ENCODE data around the gene TMEM243.

The TMEM243 gene

GRCh38 chr7:87152112-87152896 is 67.2 kb downstream of the TMEM243 start, which contains the start of gene DMTF1:
TSS of gene DMTF1 (plus strand) at chr7:87152453. CDS start at chr7:87164942, 12,489 bp downstream.
- H3K4me1 ChIP-seq (ENCODE audit: control insufficient read depth, insufficient read depth, low read length), result peaks cover 19% of the 10 kb centered on the region

GRCh38 chr7:87151729-87152111 is 67.8 kb downstream of the TMEM243 start:
- H3K4me3 ChIP-seq (ENCODE audit: low read length), result peak overlapping the region; percentile 76
- no peaks in the 10 kb centered on the region for H3K27me3 ChIP-seq (ENCODE audit: control insufficient read depth, insufficient read depth, low read length)
- H3K27ac ChIP-seq (ENCODE audit: low read depth, low read length), result peak overlapping the region; percentile 99
- H3K9ac ChIP-seq (ENCODE audit: low read length), result peak overlapping the region; percentile 72
- H3K4me1 ChIP-seq (ENCODE audit: control insufficient read depth, insufficient read depth, low read length), result peaks cover 19% of the 10 kb centered on the region
- H3K36me3 ChIP-seq (ENCODE audit: control insufficient read depth, insufficient read depth, low read length), result no peaks in the 10 kb centered on the region

More at GRCh38 chr7:87152112-87152896, 67.2 kb downstream of the TMEM243 start, which contains the start of gene DMTF1:
- peak within 1 kb of the TSS; percentile 75 for H3K9ac ChIP-seq (ENCODE audit: low read length)
- peak within 1 kb of the TSS; percentile 99 for H3K27ac ChIP-seq (ENCODE audit: low read depth, low read length)
- H3K36me3 ChIP-seq (ENCODE audit: control insufficient read depth, insufficient read depth, low read length), result no peaks in the 10 kb centered on the region
- H3K27me3 ChIP-seq (ENCODE audit: control insufficient read depth, insufficient read depth, low read length), result no peaks in the 10 kb centered on the region
- H3K4me3 ChIP-seq (ENCODE audit: low read length), result peak within 1 kb of the TSS; percentile 85

- Histone ChIP-seq H3K36me3 (ENCODE audit: control insufficient read depth, insufficient read depth, low read length) (no peaks in the 10 kb centered on the region), H3K4me1 (ENCODE audit: control insufficient read depth, insufficient read depth, low read length) (peaks cover 17% of the 10 kb centered on the region), H3K27me3 (ENCODE audit: control insufficient read depth, insufficient read depth, low read length) (no peaks in the 10 kb centered on the region), H3K9ac (ENCODE audit: low read length) (peak overlapping the region; percentile 72), H3K27ac (ENCODE audit: low read depth, low read length) (peak overlapping the region; percentile 99), H3K4me3 (ENCODE audit: low read length) (peak overlapping the region; percentile 76)
Measured at GRCh38 chr7:87151002-87151728, 68.4 kb downstream of the TMEM243 start.

- H3K9ac ChIP-seq (ENCODE audit: low read length), result no peak overlapping the region
- H3K27ac ChIP-seq (ENCODE audit: low read depth, low read length), result no peak overlapping the region
- H3K4me3 ChIP-seq (ENCODE audit: low read length), result no peak overlapping the region
- H3K27me3 ChIP-seq (ENCODE audit: control insufficient read depth, insufficient read depth, low read length), result no peaks in the 10 kb centered on the region
- peaks cover 6% of the 10 kb centered on the region for H3K4me1 ChIP-seq (ENCODE audit: control insufficient read depth, insufficient read depth, low read length)
- H3K36me3 ChIP-seq (ENCODE audit: control insufficient read depth, insufficient read depth, low read length), result no peaks in the 10 kb centered on the region
Measured at GRCh38 chr7:87148332-87148955, 71.1 kb downstream of the TMEM243 start.

- H3K9ac ChIP-seq (ENCODE audit: low read length), result no peak overlapping the region
- H3K4me1 ChIP-seq (ENCODE audit: control insufficient read depth, insufficient read depth, low read length), result peaks cover 5% of the 10 kb centered on the region
- no peak overlapping the region for H3K4me3 ChIP-seq (ENCODE audit: low read length)
- no peaks in the 10 kb centered on the region for H3K36me3 ChIP-seq (ENCODE audit: control insufficient read depth, insufficient read depth, low read length)
- no peaks in the 10 kb centered on the region for H3K27me3 ChIP-seq (ENCODE audit: control insufficient read depth, insufficient read depth, low read length)
- no peak overlapping the region for H3K27ac ChIP-seq (ENCODE audit: low read depth, low read length)
Measured at GRCh38 chr7:87147500-87147899, 72.0 kb downstream of the TMEM243 start.

GRCh38 chr7:87146740-87147386 is 72.7 kb downstream of the TMEM243 start:
- Histone ChIP-seq H3K36me3 (ENCODE audit: control insufficient read depth, insufficient read depth, low read length) (no peaks in the 10 kb centered on the region), H3K4me1 (ENCODE audit: control insufficient read depth, insufficient read depth, low read length) (peaks cover 5% of the 10 kb centered on the region), H3K9ac (ENCODE audit: low read length) (no peak overlapping the region), H3K27ac (ENCODE audit: low read depth, low read length) (no peak overlapping the region), H3K27me3 (ENCODE audit: control insufficient read depth, insufficient read depth, low read length) (no peaks in the 10 kb centered on the region), H3K4me3 (ENCODE audit: low read length) (no peak overlapping the region)
